ENCODE data around the gene MEOX2. TPM values are rescaled to one million over a fixed set of nuclear protein-coding genes. Genes with fewer than 3 reads are reported as not detected.

MEOX2 gene
- total and polyA plus RNA-seq, 2 of the 8 experiments (the other 6 are each of a cell fraction or from before 2014, with no cell fraction given), result 0.05 to 0.19 TPM

GRCh38 chr7:15647309-15647708 lies 39.2 kb downstream of the MEOX2 start:
- no peak overlapping the region for H2AK5ac ChIP-seq (ENCODE audit: low read depth, low read length)
- H3K36me3 ChIP-seq (ENCODE audit: control insufficient read depth in 2 of 4, insufficient read depth in 4 of 4, low read length in 3 of 4), result no peaks in the 10 kb centered on the region
- H3K56ac ChIP-seq (replicated peaks; ENCODE audit: insufficient read length, low read depth, low read length), result no peak overlapping the region
- H4K5ac ChIP-seq (ENCODE audit: insufficient read length, low read depth, low read length), result no peak overlapping the region
- no peak overlapping the region for H3K4me2 ChIP-seq (ENCODE audit: insufficient read depth in 1 of 2, low read depth in 2 of 2, low read length in 2 of 2)
- no peak overlapping the region for H3K23ac ChIP-seq (ENCODE audit: insufficient read length)
- H3K4me3 ChIP-seq (ENCODE audit: extremely low read depth in 1 of 4, insufficient read depth in 2 of 4, low read depth in 3 of 4, low read length in 4 of 4), result no peak overlapping the region
- no peak overlapping the region for H2BK5ac ChIP-seq (ENCODE audit: low read depth, low read length)
- H2BK20ac ChIP-seq (ENCODE audit: low read length), result no peak overlapping the region
- H4K91ac ChIP-seq (replicated peaks; ENCODE audit: insufficient read length, low read length), result no peak overlapping the region
- no peak for TF ChIP-seq SP1 (IDR thresholded peaks at IDR 0.05; ENCODE audit: low read depth, low read length)
- no peak for TF ChIP-seq EGR1 (IDR thresholded peaks at IDR 0.05; ENCODE audit: borderline replicate concordance, low read depth, low read length)
- no peak for TF ChIP-seq KDM1A (IDR thresholded peaks at IDR 0.05; ENCODE audit: borderline replicate concordance, low read length)
- TF ChIP-seq TAF7 (optimal IDR thresholded peaks at IDR 0.05; ENCODE audit: borderline replicate concordance, low read depth, low read length), result no peak
- TF ChIP-seq CHD1 (IDR thresholded peaks at IDR 0.05; ENCODE audit: low read depth, low read length), result no peak
- TF ChIP-seq NANOG (IDR thresholded peaks at IDR 0.05; ENCODE audit: insufficient read depth, low read depth, low read length, poor library complexity, severe bottlenecking), result no peak
- TF ChIP-seq YY1 (IDR thresholded peaks at IDR 0.05; ENCODE audit: low read depth, low read length), result no peak
- ChIA-PET CTCF (ENCODE audit: partially characterized antibody) (interaction anchor here (1.4 kb wide), 1 partner anchor 9 kb away, joined by 3 read pairs; no protein-coding TSS in a partner anchor), POLR2A (ENCODE audit: partially characterized antibody) (interaction anchor here (0.7 kb wide), 1 partner anchor 287 kb away, joined by 3 read pairs; no protein-coding TSS in a partner anchor)
- H3K9me3 ChIP-seq (ENCODE audit: insufficient read depth in 2 of 2, low read depth in 1 of 2, low read length in 1 of 2), result no peaks in the 10 kb centered on the region
- H4K20me1 ChIP-seq (replicated peaks in 1 of 2; ENCODE audit: control insufficient read depth in 1 of 2, insufficient read depth in 2 of 2, low read length in 2 of 2), result no peaks in the 10 kb centered on the region
- H2BK120ac ChIP-seq (replicated peaks; ENCODE audit: low read depth, low read length), result no peak overlapping the region
- H4K8ac ChIP-seq (ENCODE audit: extremely low read depth, insufficient read depth, low read length), result no peak overlapping the region
- no peak overlapping the region for H3K18ac ChIP-seq (ENCODE audit: extremely low read depth, low read length)
- H3K23me2 ChIP-seq (ENCODE audit: low read depth, low read length), result no peaks in the 10 kb centered on the region
- H3K4ac ChIP-seq (replicated peaks; ENCODE audit: insufficient read length, low read depth, low read length), result no peak overlapping the region
- DNase-seq (ENCODE audit: low read depth in 1 of 2, low spot score in 2 of 2) (no peak), FAIRE-seq (no peak)
- H3K27ac ChIP-seq (ENCODE audit: low read depth, low read length), result no peak overlapping the region
- no peak overlapping the region for H3K9ac ChIP-seq (replicated peaks in 1 of 4; ENCODE audit: extremely low read depth in 1 of 4, low read depth in 3 of 4, low read length in 3 of 4)
- WGBS, 2 experiments (ENCODE audit: extremely low coverage in 1 of 2, insufficient coverage in 1 of 2, insufficient read length in 1 of 2, insufficient replicate concordance in 2 of 2, low coverage in 1 of 2, low lambda C conversion rate in 2 of 2, missing lambda C conversion rate in 1 of 2), result 97% methylated on average over 1 of the region's 1 CpG; no CpG with 5 or more reads in 1 of the 2 experiments
- no peaks in the 10 kb centered on the region for H3K79me2 ChIP-seq (ENCODE audit: control insufficient read depth in 1 of 2, insufficient read depth in 2 of 2, low read length in 2 of 2)
- no peak overlapping the region for H2BK12ac ChIP-seq (ENCODE audit: low read depth, low read length)
- H3K79me1 ChIP-seq (ENCODE audit: low read depth, low read length), result no peaks in the 10 kb centered on the region
- H3K4me1 ChIP-seq (replicated peaks in 1 of 4; ENCODE audit: control insufficient read depth in 3 of 4, insufficient read depth in 4 of 4, low read length in 3 of 4), result no peaks in the 10 kb centered on the region
- no peak overlapping the region for H2AFZ ChIP-seq (ENCODE audit: low read length)
- H3K27me3 ChIP-seq (replicated peaks in 1 of 4; ENCODE audit: control insufficient read depth in 3 of 4, extremely low read depth in 1 of 4, insufficient read depth in 3 of 4, low read length in 3 of 4), result no peaks in the 10 kb centered on the region
- no peak overlapping the region for H3K14ac ChIP-seq (ENCODE audit: insufficient read length)
- no peak overlapping the region for H2BK15ac ChIP-seq (ENCODE audit: low read length)

All from H1 (cell line).